ENCODE results near the gene OR2L3. TPM values are rescaled to one million over a fixed set of nuclear protein-coding genes. Genes with fewer than 3 reads are reported as not detected.

The OR2L3 gene, protein sequence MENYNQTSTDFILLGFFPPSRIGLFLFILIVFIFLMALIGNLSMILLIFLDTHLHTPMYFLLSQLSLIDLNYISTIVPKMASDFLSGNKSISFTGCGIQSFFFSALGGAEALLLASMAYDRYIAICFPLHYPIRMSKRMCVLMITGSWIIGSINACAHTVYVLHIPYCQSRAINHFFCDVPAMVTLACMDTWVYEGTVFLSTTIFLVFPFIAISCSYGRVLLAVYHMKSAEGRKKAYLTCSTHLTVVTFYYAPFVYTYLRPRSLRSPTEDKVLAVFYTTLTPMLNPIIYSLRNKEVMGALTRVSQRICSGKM
- total RNA-seq, result not detected

DNA sequence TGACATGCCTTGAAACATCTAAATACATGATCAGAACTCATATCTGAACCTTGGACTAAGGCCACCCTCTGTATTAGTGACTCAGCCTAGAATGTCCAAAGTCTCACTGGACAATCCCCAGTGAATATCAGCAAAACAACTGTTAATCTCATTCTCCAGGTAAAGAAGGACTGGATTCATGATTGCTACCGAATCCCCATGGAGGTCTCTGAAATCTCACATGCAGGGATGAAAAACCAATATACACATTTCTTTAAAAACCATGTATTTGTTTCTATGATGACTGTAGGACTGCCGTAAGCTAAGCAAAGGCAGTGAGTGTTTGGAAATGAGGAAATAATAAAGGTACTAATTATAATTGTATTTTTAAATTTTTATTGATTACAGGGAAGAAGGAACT is at the start of gene OR2L3:
Gene OR2L3 (plus strand): TSS at position 301 of the 400 bp plus-strand sequence. CDS start 13,846 bp downstream, outside the sequence.
- H3K36me3 Mint-ChIP-seq (ENCODE audit: low read depth), result no peaks in the 10 kb centered on the region
- peaks cover 26% of the 10 kb centered on the region for H3K9me3 Mint-ChIP-seq
- DNase-seq, result no peak
- H3K4me1 Mint-ChIP-seq (ENCODE audit: low read depth), result no peaks in the 10 kb centered on the region
- no peak within 1 kb of the TSS for H3K27ac Mint-ChIP-seq
- no peaks in the 10 kb centered on the region for H3K27me3 Mint-ChIP-seq (ENCODE audit: low read depth)
- CTCF ChIA-PET, result no interaction called here
- intact Hi-C loops (cut with micrococcal nuclease), result no loop called here
- H3K4me3 Mint-ChIP-seq, result no peak within 1 kb of the TSS

DNA sequence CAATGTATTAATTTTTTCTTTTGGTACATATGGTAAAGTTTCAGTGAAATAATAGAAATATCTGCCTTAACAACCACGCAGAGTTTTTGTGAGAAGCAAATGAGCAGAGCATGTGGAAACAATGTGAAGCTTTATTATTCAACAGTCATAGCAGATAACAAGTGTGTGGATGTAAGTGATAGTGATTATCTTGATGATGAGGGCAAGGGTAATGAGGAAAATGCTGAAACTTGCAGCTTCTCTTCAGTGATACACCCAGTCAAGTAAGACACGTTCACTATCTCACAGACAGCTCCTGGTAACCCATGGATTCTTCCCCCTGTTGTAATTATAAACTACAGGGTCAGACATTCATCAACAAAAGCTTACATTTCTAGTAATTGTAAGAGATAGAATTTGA is 47.8 kb upstream of the OR2L3 start:
- no peak for DNase-seq
- intact Hi-C loops (cut with micrococcal nuclease), result no loop called here
- no peaks in the 10 kb centered on the region for H3K27me3 Mint-ChIP-seq (ENCODE audit: low read depth)
- CTCF ChIA-PET, result no interaction called here
- no peak overlapping the region for H3K27ac Mint-ChIP-seq
- H3K4me1 Mint-ChIP-seq (ENCODE audit: low read depth), result peaks cover 6% of the 10 kb centered on the region
- peaks cover 4% of the 10 kb centered on the region for H3K36me3 Mint-ChIP-seq (ENCODE audit: low read depth)
- H3K9me3 Mint-ChIP-seq, result no peaks in the 10 kb centered on the region
- no peak overlapping the region for H3K4me3 Mint-ChIP-seq

DNA sequence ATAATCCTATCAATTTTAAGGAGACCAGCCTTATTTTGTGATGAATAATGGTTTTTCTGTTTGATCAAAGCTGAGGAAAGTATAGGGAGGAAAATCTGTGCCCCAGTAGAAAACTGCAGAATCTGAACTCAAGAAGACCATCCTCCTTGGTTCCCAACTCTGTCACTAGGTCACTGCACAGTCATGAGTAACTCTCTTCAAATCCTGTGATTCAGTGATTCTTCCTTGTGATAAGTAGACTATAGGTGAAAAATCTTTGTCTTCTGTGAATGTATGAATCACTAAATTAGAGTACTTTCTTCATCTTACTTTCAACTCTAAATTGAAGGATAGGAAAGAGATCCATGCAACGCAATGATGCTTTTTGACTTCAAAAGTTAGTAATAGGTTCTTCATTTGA is 46.5 kb upstream of the OR2L3 start:
- DNase-seq, result no peak
- H3K4me3 Mint-ChIP-seq, result no peak overlapping the region
- CTCF ChIA-PET, result no interaction called here
- peaks cover 4% of the 10 kb centered on the region for H3K36me3 Mint-ChIP-seq (ENCODE audit: low read depth)
- H3K27me3 Mint-ChIP-seq (ENCODE audit: low read depth), result no peaks in the 10 kb centered on the region
- H3K4me1 Mint-ChIP-seq (ENCODE audit: low read depth), result peaks cover 6% of the 10 kb centered on the region
- intact Hi-C loops (cut with micrococcal nuclease), result no loop called here
- no peak overlapping the region for H3K27ac Mint-ChIP-seq
- H3K9me3 Mint-ChIP-seq, result no peaks in the 10 kb centered on the region

DNA sequence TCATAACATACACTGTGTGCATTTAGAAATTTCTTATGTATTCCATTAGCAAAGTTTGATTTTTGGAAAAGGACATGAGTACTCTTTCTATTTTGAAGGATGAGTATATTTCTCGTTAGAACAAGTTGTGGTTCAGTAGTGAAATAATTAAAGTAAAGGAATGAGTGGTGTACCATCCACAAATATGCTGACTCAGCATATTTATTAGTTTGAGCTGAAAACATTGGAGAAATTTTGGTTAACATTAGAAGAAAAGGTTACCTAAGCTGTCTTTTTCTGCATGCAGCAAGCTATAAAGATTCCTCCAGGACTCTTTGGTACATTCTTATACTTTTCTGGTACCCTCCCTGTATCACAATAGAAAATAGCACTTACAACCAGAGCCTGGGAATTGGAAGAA is 38.9 kb upstream of the OR2L3 start:
- peaks cover 15% of the 10 kb centered on the region for H3K36me3 Mint-ChIP-seq (ENCODE audit: low read depth)
- H3K9me3 Mint-ChIP-seq, result peaks cover 38% of the 10 kb centered on the region
- no peaks in the 10 kb centered on the region for H3K4me1 Mint-ChIP-seq (ENCODE audit: low read depth)
- CTCF ChIA-PET, result no interaction called here
- intact Hi-C loops (cut with micrococcal nuclease), result no loop called here
- H3K27me3 Mint-ChIP-seq (ENCODE audit: low read depth), result no peaks in the 10 kb centered on the region
- H3K4me3 Mint-ChIP-seq, result no peak overlapping the region
- H3K27ac Mint-ChIP-seq, result no peak overlapping the region
- DNase-seq, result no peak

DNA sequence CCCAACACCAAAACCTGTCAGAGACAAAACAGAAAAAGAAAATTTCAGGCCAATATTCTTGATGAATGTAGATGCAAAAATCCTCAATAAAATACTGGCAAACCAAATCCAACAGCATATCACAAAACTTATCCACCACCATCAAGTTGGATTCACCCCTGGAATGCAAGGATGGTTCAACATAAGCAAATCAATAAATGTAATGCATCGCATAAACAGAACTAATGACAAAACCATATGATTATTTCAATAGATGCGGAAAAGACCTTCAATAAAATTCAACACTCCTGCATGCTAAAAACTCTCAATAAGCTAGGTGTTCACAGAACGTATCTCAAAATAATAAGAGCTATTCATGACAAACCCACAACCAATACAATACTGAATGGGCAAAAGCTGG is 37.0 kb upstream of the OR2L3 start:
- CTCF ChIA-PET, result no interaction called here
- H3K27ac Mint-ChIP-seq, result no peak overlapping the region
- intact Hi-C loops (cut with micrococcal nuclease), result no loop called here
- H3K4me3 Mint-ChIP-seq, result no peak overlapping the region
- H3K4me1 Mint-ChIP-seq (ENCODE audit: low read depth), result no peaks in the 10 kb centered on the region
- peaks cover 15% of the 10 kb centered on the region for H3K36me3 Mint-ChIP-seq (ENCODE audit: low read depth)
- no peaks in the 10 kb centered on the region for H3K27me3 Mint-ChIP-seq (ENCODE audit: low read depth)
- peaks cover 38% of the 10 kb centered on the region for H3K9me3 Mint-ChIP-seq
- no peak for DNase-seq

DNA sequence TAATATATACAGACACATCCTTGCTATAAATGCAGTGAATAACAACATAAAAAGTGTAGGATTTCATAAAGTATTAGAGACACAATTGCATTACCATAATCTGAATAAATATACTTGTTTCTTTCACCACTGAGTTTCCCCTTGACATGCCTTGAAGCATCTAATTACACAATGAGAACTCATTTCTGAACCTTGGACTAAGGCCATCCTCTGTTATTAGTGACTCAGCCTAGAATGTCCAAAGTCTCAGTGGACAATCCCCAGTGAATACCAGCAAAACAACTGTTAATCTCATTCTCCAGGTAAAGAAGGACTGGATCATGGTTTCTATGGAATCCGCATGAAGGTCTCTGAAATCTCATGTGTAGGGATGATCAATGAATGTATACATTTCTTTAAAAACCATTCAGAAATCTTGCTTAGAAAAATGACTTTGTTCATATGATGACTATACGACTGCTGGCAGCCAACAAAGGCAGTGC is 33.4 kb upstream of the OR2L3 start, which contains the start of gene OR2L5:
Gene OR2L5 (plus strand): TSS at position 432 of the 482 bp plus-strand sequence. CDS start 8,288 bp downstream, outside the sequence.
- DNase-seq, result no peak
- Mint-ChIP-seq H3K27me3 (ENCODE audit: low read depth) (no peaks in the 10 kb centered on the region), H3K4me1 (ENCODE audit: low read depth) (no peaks in the 10 kb centered on the region), H3K4me3 (no peak within 1 kb of the TSS), H3K9me3 (peaks cover 40% of the 10 kb centered on the region), H3K27ac (no peak within 1 kb of the TSS), H3K36me3 (ENCODE audit: low read depth) (peaks cover 15% of the 10 kb centered on the region)
- intact Hi-C loops (cut with micrococcal nuclease), result no loop called here
- CTCF ChIA-PET, result no interaction called here

DNA sequence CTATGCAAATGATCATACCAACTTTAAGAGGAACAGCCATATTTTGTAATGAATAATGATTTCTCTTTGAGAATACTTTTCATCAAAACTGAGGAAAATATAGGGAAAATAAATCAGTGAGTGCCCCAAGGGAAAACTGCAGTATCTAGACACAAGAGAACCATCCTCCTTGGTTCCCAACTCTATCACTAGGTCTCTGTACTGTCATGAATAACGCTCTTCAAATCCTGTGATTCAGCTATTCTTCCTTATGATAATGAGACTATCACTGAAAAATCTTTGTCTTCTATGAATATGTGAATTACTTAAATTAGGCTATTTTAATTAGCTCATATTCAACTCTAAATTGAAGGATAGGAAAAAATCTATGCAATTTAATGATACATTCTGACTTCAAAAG is 30.8 kb upstream of the OR2L3 start:
- no peak overlapping the region for H3K27ac Mint-ChIP-seq
- H3K36me3 Mint-ChIP-seq (ENCODE audit: low read depth), result peaks cover 4% of the 10 kb centered on the region
- no peak for DNase-seq
- intact Hi-C loops (cut with micrococcal nuclease), result no loop called here
- no peak overlapping the region for H3K4me3 Mint-ChIP-seq
- H3K27me3 Mint-ChIP-seq (ENCODE audit: low read depth), result no peaks in the 10 kb centered on the region
- H3K9me3 Mint-ChIP-seq, result peaks cover 19% of the 10 kb centered on the region
- CTCF ChIA-PET, result no interaction called here
- H3K4me1 Mint-ChIP-seq (ENCODE audit: low read depth), result no peaks in the 10 kb centered on the region

DNA sequence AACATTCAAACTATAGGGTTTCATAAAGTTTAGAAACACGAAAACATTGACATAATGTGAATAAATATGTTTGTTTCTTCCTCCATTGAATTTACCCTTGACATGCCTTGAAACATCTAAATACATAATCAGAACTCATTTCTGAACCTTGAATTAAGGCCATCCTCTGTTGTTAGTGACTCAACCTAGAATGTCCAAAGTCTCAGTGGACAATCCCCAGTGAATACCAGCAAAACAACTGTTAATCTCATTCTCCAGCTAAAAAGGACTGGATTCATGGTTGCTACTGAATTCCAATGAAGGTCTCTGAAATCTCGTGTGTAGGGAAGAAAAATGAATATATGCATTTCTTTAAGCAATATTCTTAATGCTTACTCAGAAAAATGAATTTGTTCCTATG is 16.9 kb upstream of the OR2L3 start, which contains the start of gene OR2L2:
Gene OR2L2 (plus strand): TSS at position 301 of the 400 bp plus-strand sequence. CDS start 8,198 bp downstream, outside the sequence.
- no peak for DNase-seq

DNA sequence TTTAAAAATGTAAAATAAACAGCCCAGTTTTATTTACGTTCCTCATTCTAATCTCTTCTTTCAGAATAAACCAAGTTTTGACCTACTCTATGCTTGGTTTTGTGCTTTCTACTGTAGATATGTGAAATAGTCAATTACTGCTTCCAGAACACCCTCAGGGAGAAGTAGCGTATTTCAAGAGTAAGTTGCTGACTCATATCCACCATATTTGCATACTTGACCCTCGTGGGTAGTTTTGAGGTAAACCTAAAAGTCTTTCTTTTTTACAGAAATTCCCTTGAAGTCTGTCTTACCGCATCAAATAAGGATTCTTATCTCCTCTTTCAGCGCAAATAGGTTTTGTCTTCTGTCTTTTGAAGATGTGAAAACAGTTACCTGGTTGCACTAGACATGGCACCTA is 1.4 kb upstream of the OR2L3 start:
- no peak for DNase-seq
- CTCF ChIA-PET, result no interaction called here
- Mint-ChIP-seq H3K36me3 (ENCODE audit: low read depth) (no peaks in the 10 kb centered on the region), H3K27me3 (ENCODE audit: low read depth) (no peaks in the 10 kb centered on the region), H3K4me1 (ENCODE audit: low read depth) (no peaks in the 10 kb centered on the region), H3K27ac (no peak overlapping the region), H3K9me3 (peaks cover 26% of the 10 kb centered on the region), H3K4me3 (no peak overlapping the region)
- intact Hi-C loops (cut with micrococcal nuclease), result no loop called here

More for the DNA sequence above, 16.9 kb upstream of the OR2L3 start, which contains the start of gene OR2L2:
- H3K9me3 Mint-ChIP-seq, result peaks cover 21% of the 10 kb centered on the region
- peaks cover 9% of the 10 kb centered on the region for H3K36me3 Mint-ChIP-seq (ENCODE audit: low read depth)
- intact Hi-C loops (cut with micrococcal nuclease), result no loop called here
- CTCF ChIA-PET, result no interaction called here
- no peaks in the 10 kb centered on the region for H3K27me3 Mint-ChIP-seq (ENCODE audit: low read depth)
- H3K4me3 Mint-ChIP-seq, result no peak within 1 kb of the TSS
- H3K27ac Mint-ChIP-seq, result no peak within 1 kb of the TSS
- H3K4me1 Mint-ChIP-seq (ENCODE audit: low read depth), result no peaks in the 10 kb centered on the region

DNA sequence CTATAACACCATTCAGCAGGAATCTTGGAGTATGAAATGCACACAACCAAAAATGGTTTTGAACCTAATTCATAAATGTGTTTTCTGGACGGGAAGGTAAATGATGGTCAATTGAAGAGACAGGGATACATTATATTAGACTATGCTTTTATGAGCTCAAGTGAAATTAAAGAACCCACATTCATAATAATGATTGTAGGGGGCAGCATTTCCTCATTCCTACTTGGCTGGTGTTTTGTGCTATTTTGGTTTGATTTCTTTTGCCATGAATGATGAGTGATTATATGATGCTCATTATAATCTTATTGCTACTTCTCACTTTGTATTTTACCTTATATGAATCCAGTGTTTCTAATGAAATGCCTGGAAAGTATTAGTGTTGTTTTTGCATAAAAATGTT is 372 bp downstream of the OR2L3 start:
- intact Hi-C loops (cut with micrococcal nuclease), result no loop called here
- Mint-ChIP-seq H3K27ac (no peak overlapping the region), H3K27me3 (ENCODE audit: low read depth) (no peaks in the 10 kb centered on the region), H3K4me1 (ENCODE audit: low read depth) (no peaks in the 10 kb centered on the region), H3K36me3 (ENCODE audit: low read depth) (no peaks in the 10 kb centered on the region), H3K9me3 (peaks cover 26% of the 10 kb centered on the region), H3K4me3 (no peak overlapping the region)
- DNase-seq, result no peak
- CTCF ChIA-PET, result no interaction called here

DNA sequence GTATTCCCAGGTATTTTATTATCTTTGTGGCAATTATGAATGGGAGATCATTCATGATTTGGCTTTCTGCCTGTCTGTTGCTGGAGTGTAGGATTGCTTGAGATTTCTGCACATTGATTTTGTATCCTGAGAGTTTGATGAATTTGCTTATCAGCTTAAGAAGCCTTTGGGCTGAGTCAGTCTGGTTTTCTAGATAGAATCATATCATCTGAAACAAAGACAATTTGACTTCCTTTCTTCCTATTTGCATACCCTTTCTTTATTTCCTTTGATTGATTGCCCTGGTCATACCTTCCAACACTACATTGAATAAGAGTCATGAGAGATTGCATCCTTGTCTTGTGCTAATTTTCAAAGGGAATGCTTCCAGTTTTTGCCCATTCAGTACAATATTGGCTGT is 8.0 kb downstream of the OR2L3 start:
- intact Hi-C loops (cut with micrococcal nuclease), result no loop called here
- no peak overlapping the region for H3K4me3 Mint-ChIP-seq
- H3K9me3 Mint-ChIP-seq, result peaks cover 17% of the 10 kb centered on the region
- DNase-seq, result no peak
- CTCF ChIA-PET, result no interaction called here
- no peak overlapping the region for H3K27ac Mint-ChIP-seq
- H3K4me1 Mint-ChIP-seq (ENCODE audit: low read depth), result no peaks in the 10 kb centered on the region
- H3K27me3 Mint-ChIP-seq (ENCODE audit: low read depth), result no peaks in the 10 kb centered on the region
- H3K36me3 Mint-ChIP-seq (ENCODE audit: low read depth), result no peaks in the 10 kb centered on the region

DNA sequence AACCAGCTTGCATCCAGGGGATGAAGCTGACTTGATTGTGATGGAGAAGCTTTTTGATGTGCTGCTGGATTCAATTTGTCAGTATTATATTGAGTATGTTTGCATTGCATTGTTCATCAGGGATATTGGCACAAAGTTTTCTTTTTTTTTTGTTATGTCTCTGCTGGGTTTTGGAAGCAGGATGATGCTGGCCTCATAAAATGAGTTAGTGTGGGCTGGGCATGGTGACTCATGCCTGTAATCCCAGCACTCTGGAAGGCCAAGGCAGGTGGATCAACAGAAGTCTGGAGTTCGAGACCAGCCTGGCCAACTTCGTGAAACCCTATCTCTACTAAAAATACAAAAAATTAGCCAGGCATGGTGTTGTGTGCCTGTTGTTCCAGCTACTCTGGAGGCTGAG is 8.6 kb downstream of the OR2L3 start:
- Mint-ChIP-seq H3K4me1 (ENCODE audit: low read depth) (no peaks in the 10 kb centered on the region), H3K9me3 (peaks cover 17% of the 10 kb centered on the region), H3K27ac (no peak overlapping the region), H3K36me3 (ENCODE audit: low read depth) (no peaks in the 10 kb centered on the region), H3K4me3 (no peak overlapping the region), H3K27me3 (ENCODE audit: low read depth) (no peaks in the 10 kb centered on the region)
- no peak for DNase-seq
- CTCF ChIA-PET, result no interaction called here
- intact Hi-C loops (cut with micrococcal nuclease), result no loop called here

DNA sequence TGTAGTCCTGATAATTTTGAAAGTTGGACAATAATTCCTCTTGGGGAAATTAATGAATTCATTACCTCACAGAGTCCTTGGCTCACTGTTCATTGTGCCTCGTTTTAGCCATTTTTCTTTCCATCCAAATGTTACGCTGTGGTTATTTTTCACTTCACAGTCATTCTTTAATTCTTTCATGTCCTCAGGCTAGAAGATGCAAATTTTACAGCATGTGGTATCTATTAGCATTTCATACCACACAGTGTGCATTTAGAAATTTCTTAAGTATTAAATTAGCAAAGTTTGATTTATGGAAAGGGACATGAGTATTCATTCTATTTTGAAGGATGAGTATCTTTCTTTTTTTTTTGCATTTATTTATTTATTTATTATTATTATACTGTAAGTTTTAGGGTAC is 18.4 kb downstream of the OR2L3 start:
- Mint-ChIP-seq H3K36me3 (ENCODE audit: low read depth) (no peaks in the 10 kb centered on the region), H3K27ac (no peak overlapping the region), H3K9me3 (peaks cover 5% of the 10 kb centered on the region), H3K4me1 (ENCODE audit: low read depth) (no peaks in the 10 kb centered on the region), H3K4me3 (no peak overlapping the region), H3K27me3 (ENCODE audit: low read depth) (no peaks in the 10 kb centered on the region)
- CTCF ChIA-PET, result interaction anchor here (0.6 kb wide), 1 partner anchor 422 kb away, joined by 3 read pairs; no protein-coding TSS in a partner anchor
- no peak for DNase-seq
- intact Hi-C loops (cut with micrococcal nuclease), result no loop called here

All from activated naive CD4-positive, alpha-beta T cell treated with anti-CD3 and anti-CD28 coated beads for 36 hours (primary cell).